Measurements from ENCODE around the gene FASTKD3.

- no peak for TF ChIP-seq CTCF (IDR thresholded peaks at IDR 0.05; ENCODE audit: poor library complexity)
- TF ChIP-seq EZH2phosphoT487 (IDR thresholded peaks at IDR 0.05; ENCODE audit: low read depth, severe bottlenecking, unreplicated experiment) = no peak
- TF ChIP-seq EZH2 (IDR thresholded peaks at IDR 0.05; ENCODE audit: borderline replicate concordance) = no peak
These were observed 1.6 kb downstream of the FASTKD3 start for GRCh38 chr5:7867260-7867659.
